GM23248 (cell line): ENCODE results near the gene LAMA1. TPM values are rescaled to one million over a fixed set of nuclear protein-coding genes. Genes with fewer than 3 reads are reported as not detected.

Experiments used
- DNase-seq: peaks from one replicate; pipeline ENCODE4 v3.0.0-alpha.2; 2015
- H2AFZ ChIP-seq: fragments of 200-600 bp; sonication (generic); 2 replicates; pipeline ENCODE4 v1.6.1; 2016; ENCODE audit warnings: antibody characterized with exemption
- H3F3A ChIP-seq: fragments of 200-600 bp; sonication (generic); 2 replicates; pipeline ENCODE4 v1.6.1; 2016; ENCODE audit warnings: mild to moderate bottlenecking, antibody characterized with exemption, mixed run types; ENCODE audit not compliant: insufficient read depth
- H3K27ac ChIP-seq: fragments of 200-600 bp; sonication (generic); 2 replicates; pipeline ENCODE4 v1.5.1; 2016; ENCODE audit warnings: mild to moderate bottlenecking
- H3K27me3 ChIP-seq: fragments of 200-600 bp; sonication (generic); replicated peaks from 2 replicates; pipeline ENCODE4 v1.6.1; 2016; ENCODE audit warnings: mild to moderate bottlenecking; ENCODE audit not compliant: insufficient read depth
- H3K36me3 ChIP-seq: fragments of 200-600 bp; sonication (generic); 2 replicates; pipeline ENCODE4 v1.6.1; 2016; ENCODE audit warnings: low read depth, mild to moderate bottlenecking
- H3K4me1 ChIP-seq: fragments of 200-600 bp; sonication (generic); 2 replicates; pipeline ENCODE4 v1.6.1; 2016; ENCODE audit warnings: mild to moderate bottlenecking; ENCODE audit not compliant: insufficient read depth
- H3K4me2 ChIP-seq: fragments of 200-600 bp; sonication (generic); one replicate; pipeline ENCODE4 v1.6.1; 2016; ENCODE audit warnings: mild to moderate bottlenecking; ENCODE audit not compliant: unreplicated experiment
- H3K4me3 ChIP-seq: fragments of 200-600 bp; sonication (generic); 2 replicates; pipeline ENCODE4 v1.5.1; 2016; ENCODE audit warnings: mild to moderate bottlenecking
- H3K79me2 ChIP-seq: fragments of 200-600 bp; sonication (generic); 2 replicates; pipeline ENCODE4 v1.6.1; 2016; ENCODE audit warnings: mild to moderate bottlenecking; ENCODE audit not compliant: insufficient read depth
- H3K9ac ChIP-seq: fragments of 200-600 bp; sonication (generic); 2 replicates; pipeline ENCODE4 v1.6.1; 2016; ENCODE audit warnings: mild to moderate bottlenecking
- H3K9me2 ChIP-seq: fragments of 200-600 bp; sonication (generic); 2 replicates; pipeline ENCODE4 v1.6.1; 2016; ENCODE audit warnings: mixed run types, mild to moderate bottlenecking, moderate library complexity; ENCODE audit not compliant: insufficient read depth
- H3K9me3 ChIP-seq: fragments of 200-600 bp; sonication (generic); one replicate; pipeline ENCODE4 v1.6.1; 2017; ENCODE audit warnings: low read depth
- H4K20me1 ChIP-seq: fragments of 200-600 bp; sonication (generic); 2 replicates; pipeline ENCODE4 v1.6.0; 2016; ENCODE audit not compliant: insufficient read depth
- EZH2 ChIP-seq: fragments of 200-600 bp; sonication (generic); IDR thresholded peaks from 2 replicates; pipeline ENCODE4 v1.6.1; 2018; ENCODE audit warnings: antibody characterized with exemption, mild to moderate bottlenecking; ENCODE audit not compliant: insufficient read depth, poor library complexity, severe bottlenecking
- EZH2phosphoT487 ChIP-seq: fragments of 200-600 bp; sonication (generic); IDR thresholded peaks from 2 replicates; pipeline ENCODE4 v1.6.1; 2018; ENCODE audit warnings: antibody characterized with exemption, moderate library complexity, mild to moderate bottlenecking, low read depth; ENCODE audit not compliant: insufficient read depth
- WGBS, 2 experiments: methylation state at CpG; one replicate each; pipeline ENCODE4 v1.1.6; 2015 to 2017; ENCODE audit warnings: low lambda C conversion rate in 2 of 2, low coverage in 1 of 2; ENCODE audit errors: missing lambda C conversion rate in 2 of 2; 5-methylcytosine and 5-hydroxymethylcytosine counted together
- in situ Hi-C: fragments of 300-500 bp; cut with MboI; formaldehyde crosslinking; loops from 2 replicates; pipeline ENCODE4 v1.15.0; 2020
- polyA plus RNA-seq: library from polyadenylated mRNA; unstranded; fragments of >200 nt; fragmentation: Nextera tagmentation; extraction: Ambion mirVana; gene quantifications from 2 replicates; pipeline ENCODE4 v1.2.1, GENCODE V29; 2016
- total RNA-seq: library from RNA; depleted of rRNA; stranded (reverse); fragments of >200 nt; shearing (Covaris generic); gene quantifications from 2 replicates; pipeline ENCODE4 v1.2.3, GENCODE V29; 2014

The LAMA1 gene
- total and polyA plus RNA-seq, 2 experiments from 2014 or later = 3.1 to 5.4 TPM

- DNase-seq = peak; percentile 50
- H3K9ac ChIP-seq = peak overlapping the region; percentile 36; the same call in 1 of the 2 replicates
- H3K9me3 ChIP-seq = no peaks in the 10 kb centered on the region
- peaks cover 8% of the 10 kb centered on the region; the same call in 1 of the 2 replicates for H3K4me1 ChIP-seq
- no peaks in the 10 kb centered on the region for H3K36me3 ChIP-seq
- H3K79me2 ChIP-seq = no peaks in the 10 kb centered on the region
- H3F3A ChIP-seq = 0 out of 2 replicates have a peak, but pooled peaks cover 5% of the 10 kb centered on the region
- in situ Hi-C loops = no loop called here
- H3K27ac ChIP-seq = no peak overlapping the region
- H2AFZ ChIP-seq = peak overlapping the region; percentile 81
- H3K27me3 ChIP-seq = peaks cover 4% of the 10 kb centered on the region; the same call in 1 of the 2 replicates
- 11 to 14% methylated on average over 22 to 24 of the region's 24 CpGs for WGBS, 2 experiments
- no peak for TF ChIP-seq EZH2
- no peak for TF ChIP-seq EZH2phosphoT487
- peak overlapping the region; percentile 74 for H3K4me3 ChIP-seq
- no peaks in the 10 kb centered on the region for H4K20me1 ChIP-seq
- H3K9me2 ChIP-seq = no peaks in the 10 kb centered on the region
- peak overlapping the region; percentile 97 for H3K4me2 ChIP-seq
Observed at GRCh38 chr18:7116001-7116730, 1.4 kb downstream of the LAMA1 start.

- H3K9me3 ChIP-seq = no peaks in the 10 kb centered on the region
- H3K27ac ChIP-seq = no peak overlapping the region
- H3F3A ChIP-seq = no peaks in the 10 kb centered on the region
- H3K9me2 ChIP-seq = no peaks in the 10 kb centered on the region
- H4K20me1 ChIP-seq = no peaks in the 10 kb centered on the region
- TF ChIP-seq EZH2phosphoT487 (no peak), EZH2 (no peak)
- no peak overlapping the region for H3K4me3 ChIP-seq
- H3K4me1 ChIP-seq = peaks cover 8% of the 10 kb centered on the region; the same call in 1 of the 2 replicates
- no peaks in the 10 kb centered on the region for H3K79me2 ChIP-seq
- H3K36me3 ChIP-seq = no peaks in the 10 kb centered on the region
- no peak for DNase-seq
- H3K9ac ChIP-seq = no peak overlapping the region
- in situ Hi-C loops = no loop called here
- H3K4me2 ChIP-seq = no peak overlapping the region
- H3K27me3 ChIP-seq = peaks cover 4% of the 10 kb centered on the region; the same call in 1 of the 2 replicates
- 90 to 95% methylated on average over 3 of the region's 3 CpGs for WGBS, 2 experiments
- no peak overlapping the region for H2AFZ ChIP-seq
Observed at GRCh38 chr18:7112936-7113335, 4.7 kb downstream of the LAMA1 start.

GRCh38 chr18:7111134-7111533, 6.5 kb downstream of the LAMA1 start:
- TF ChIP-seq EZH2 (no peak), EZH2phosphoT487 (no peak)
- Histone ChIP-seq H3K9ac (no peak overlapping the region), H3K27ac (no peak overlapping the region), H3K9me2 (no peaks in the 10 kb centered on the region), H3K27me3 (no peaks in the 10 kb centered on the region; the same call in 1 of the 2 replicates), H3K79me2 (no peaks in the 10 kb centered on the region), H4K20me1 (no peaks in the 10 kb centered on the region), H3F3A (no peaks in the 10 kb centered on the region), H3K4me3 (no peak overlapping the region), H3K4me2 (no peak overlapping the region), H3K36me3 (no peaks in the 10 kb centered on the region), H3K9me3 (no peaks in the 10 kb centered on the region), H2AFZ (no peak overlapping the region), H3K4me1 (peaks cover 3% of the 10 kb centered on the region; the same call in 1 of the 2 replicates)
- in situ Hi-C loops = no loop called here
- DNase-seq = no peak
- 87% methylated on average over 2 of the region's 2 CpGs for WGBS, 2 experiments

DNA sequence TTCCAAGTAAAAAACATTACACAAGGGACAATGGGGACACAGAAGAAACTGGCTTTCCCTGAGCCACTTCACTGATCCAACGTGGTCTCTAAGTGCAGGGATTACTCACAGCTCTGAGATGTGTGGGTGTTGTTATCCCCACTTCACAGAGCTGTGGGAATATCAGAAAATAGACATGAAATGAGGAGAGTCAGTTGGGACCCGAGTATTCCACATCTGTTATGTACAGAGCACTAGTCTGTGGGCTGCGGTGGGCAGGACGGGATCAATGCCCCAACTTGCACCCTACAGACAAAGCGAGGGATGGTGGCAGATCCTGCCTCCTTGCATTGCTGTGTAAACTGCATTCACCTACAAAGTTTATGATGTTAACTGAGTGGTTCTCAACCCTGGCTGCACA, 11.7 kb downstream of the LAMA1 start:
- Histone ChIP-seq H3K9me2 (no peaks in the 10 kb centered on the region), H3K4me2 (no peak overlapping the region), H3K79me2 (no peaks in the 10 kb centered on the region), H2AFZ (no peak overlapping the region), H3K36me3 (no peaks in the 10 kb centered on the region), H3K9me3 (no peaks in the 10 kb centered on the region), H3K27ac (no peak overlapping the region), H3K9ac (no peak overlapping the region), H3K4me1 (no peaks in the 10 kb centered on the region), H3K4me3 (no peak overlapping the region), H3K27me3 (no peaks in the 10 kb centered on the region), H3F3A (no peaks in the 10 kb centered on the region), H4K20me1 (no peaks in the 10 kb centered on the region)
- WGBS, 2 experiments = 83 to 84% methylated on average over 5 of the region's 5 CpGs
- peak; percentile 26 for DNase-seq
- in situ Hi-C loops = no loop called here
- no peak for TF ChIP-seq EZH2
- no peak for TF ChIP-seq EZH2phosphoT487
